HepG2 (cell line): ENCODE measurements around the gene ACADS. TPM values are rescaled to one million over a fixed set of nuclear protein-coding genes. Genes with fewer than 3 reads are reported as not detected.

Experiments
- ATAC-seq: fragments of 200-7000 bp; cut with Tn5 transposase; 3 replicates; pipeline ENCODE4 v1.9.1; 2020; ENCODE audit warnings: mild to moderate bottlenecking, moderate library complexity
- BruUV-seq: library from RNA; stranded (reverse); fragments of 400-500 nt; replicated peaks from 2 replicates; lab custom pipeline; 2021; lab: Mats Ljungman, UMichigan
- CTCF ChIA-PET: fragments of 300-600 bp; formaldehyde crosslinking; extraction: SDS; loops from one replicate; lab custom pipeline; 2021; ENCODE audit warnings: low total read pairs, inconsistent platforms, low intra/inter-chr PET ratio; lab: Yijun Ruan, JAX
- POLR2A ChIA-PET: fragments of 350-600 bp; sonication (Branson Sonifier 250); formaldehyde crosslinking; loops from one replicate; lab custom pipeline; 2020; ENCODE audit warnings: antibody characterized with exemption, inconsistent platforms; lab: Yijun Ruan, JAX
- DNase-seq: peaks from one replicate; pipeline ENCODE4 v3.0.0-alpha.2; 2015; ENCODE audit warnings: low spot score
- FAIRE-seq: peaks from 3 replicates; lab custom pipeline; 2011; peaks lifted over from hg19 to GRCh38; lab: Jason Lieb, UNC
- H2AFZ ChIP-seq: one replicate; pipeline ENCODE4 v1.6.1; 2011; ENCODE audit warnings: low read length, inconsistent platforms
- H3K27ac ChIP-seq: fragments of 300-600 bp; 3 replicates; pipeline ENCODE4 v1.8.0; 2011; ENCODE audit warnings: mixed run types, mild to moderate bottlenecking, mixed read lengths, low read length, inconsistent platforms; ENCODE audit not compliant: insufficient read depth; ENCODE audit errors: extremely low read length
- H3K27me3 ChIP-seq, 2 experiments: fragments of 200-600 bp in 1 of 2; 2 replicates in 1 of 2; 3 replicates in 1 of 2; pipeline versions ENCODE4 v1.6.0 to v1.8.0; 2011; ENCODE audit warnings: low read length in 2 of 2, mild to moderate bottlenecking in 2 of 2, moderate library complexity in 2 of 2, inconsistent platforms in 1 of 2; ENCODE audit not compliant: insufficient read depth in 2 of 2, control insufficient read depth in 1 of 2
- H3K36me3 ChIP-seq, 2 experiments: fragments of 200-600 bp in 1 of 2; replicated peaks in 1 of 2; 2 replicates in 1 of 2; 3 replicates in 1 of 2; pipeline versions ENCODE4 v1.5.1 to v1.8.0; 2011; ENCODE audit warnings: low read length in 2 of 2, inconsistent platforms in 1 of 2; ENCODE audit not compliant: insufficient read depth in 2 of 2, control insufficient read depth in 1 of 2
- H3K4me1 ChIP-seq: 2 replicates; pipeline ENCODE4 v1.5.1; 2012; ENCODE audit warnings: low read length, inconsistent platforms; ENCODE audit not compliant: insufficient read depth
- H3K4me2 ChIP-seq: 2 replicates; pipeline ENCODE4 v1.6.0; 2011; ENCODE audit warnings: low read depth, low read length, inconsistent platforms
- H3K4me3 ChIP-seq, 3 experiments: fragments of 200-600 bp in 1 of 3; sonication (generic), shearing (Covaris generic) in 1 of 3; replicated peaks in 1 of 3; 2 replicates each; pipeline ENCODE4 v1.5.1; 2011 to 2016; ENCODE audit warnings: low read length in 3 of 3, inconsistent platforms in 2 of 3, low read depth in 2 of 3, mild to moderate bottlenecking in 2 of 3, control low read depth in 1 of 3, mixed read lengths in 1 of 3; ENCODE audit not compliant: insufficient read depth in 1 of 3
- H3K79me2 ChIP-seq: one replicate; pipeline ENCODE4 v1.6.1; 2011; ENCODE audit warnings: low read length, inconsistent platforms; ENCODE audit not compliant: insufficient read depth
- H3K9ac ChIP-seq: 2 replicates; pipeline ENCODE4 v1.6.0; 2011; ENCODE audit warnings: mild to moderate bottlenecking, low read depth, low read length, inconsistent platforms; ENCODE audit not compliant: insufficient read depth
- H3K9me3 ChIP-seq: 2 replicates; pipeline ENCODE4 v1.5.1; 2012; ENCODE audit warnings: mild to moderate bottlenecking, low read length
- H4K20me1 ChIP-seq: 2 replicates; pipeline ENCODE4 v1.6.0; 2011; ENCODE audit warnings: inconsistent platforms, mild to moderate bottlenecking, low read length, moderate library complexity; ENCODE audit not compliant: insufficient read depth
- JDP2 ChIP-seq: sonication (generic); formaldehyde crosslinking; IDR thresholded peaks from 2 replicates; pipeline ENCODE4 v1.8.1; 2022; ENCODE audit warnings: missing genetic modification reagents, borderline replicate concordance
- NFKB2 ChIP-seq: sonication (generic); formaldehyde crosslinking; IDR thresholded peaks from 2 replicates; pipeline ENCODE4 v1.4.0; 2020; ENCODE audit warnings: missing genetic modification reagents, borderline replicate concordance
- PLRG1 ChIP-seq: fragments of 450-650 bp; conservative IDR thresholded peaks from 2 replicates; pipeline ENCODE4 v1.6.1; 2016
- RFX1 ChIP-seq: fragments of 450-650 bp; IDR thresholded peaks from 2 replicates; pipeline ENCODE4 v1.6.1; 2017
- SUZ12 ChIP-seq: fragments of 150-350 bp; IDR thresholded peaks from 2 replicates; pipeline ENCODE4 v1.6.1; 2014; ENCODE audit warnings: low read depth, low read length
- ZBED4 ChIP-seq: sonication (generic); formaldehyde crosslinking; IDR thresholded peaks from 2 replicates; pipeline ENCODE4 v1.4.0; 2020; ENCODE audit warnings: missing genetic modification reagents, borderline replicate concordance
- ZBTB1 ChIP-seq: sonication (generic); formaldehyde crosslinking; IDR thresholded peaks from 2 replicates; pipeline ENCODE4 v1.4.0; 2020; ENCODE audit warnings: missing genetic modification reagents, borderline replicate concordance
- ZFP36L2 ChIP-seq: sonication (generic); formaldehyde crosslinking; IDR thresholded peaks from 2 replicates; pipeline ENCODE4 v1.4.0; 2020; ENCODE audit warnings: missing genetic modification reagents
- ZNF780A ChIP-seq: sonication (generic); formaldehyde crosslinking; IDR thresholded peaks from 2 replicates; pipeline ENCODE4 v1.8.0; 2022; ENCODE audit warnings: mild to moderate bottlenecking, missing genetic modification reagents, moderate library complexity
- ZNF800 ChIP-seq: sonication (generic); formaldehyde crosslinking; IDR thresholded peaks from 2 replicates; pipeline ENCODE4 v1.4.0; 2020; ENCODE audit warnings: missing genetic modification reagents
- WGBS: methylation state at CpG from one replicate; pipeline ENCODE4 v1.1.6; 2017; ENCODE audit warnings: low lambda C conversion rate; 5-methylcytosine and 5-hydroxymethylcytosine counted together
- in situ Hi-C: cut with HindIII; loops from 2 replicates; pipeline ENCODE4 v1.10.0; 2017; ENCODE audit warnings: low pct_unique_long_range_greater_than_20kb; ENCODE audit not compliant: extremely low pct_ligation_motif_present
- intact Hi-C: fragments of 100-400 bp; cut with micrococcal nuclease; formaldehyde crosslinking; loops from one replicate; pipeline ENCODE4 v1.10.0; 2022; ENCODE audit not compliant: unreplicated experiment
- polyA plus RNA-seq, 8 experiments: library from polyadenylated mRNA; depleted of rRNA in 3 of 8; stranded (reverse) in 7 of 8; unstranded in 1 of 8; fragments of >200 nt; fragmentation: Illumina TruSeq in 4 of 8; extraction: Trizol in 4 of 8; gene quantifications; 2 replicates each; pipeline versions ENCODE4 v1.2.1 to v1.2.3, GENCODE V29; 2011 to 2016; ENCODE audit warnings: low read depth in 4 of 8, missing spikeins in 1 of 8, mixed read lengths in 1 of 8; ENCODE audit not compliant: insufficient read depth in 1 of 8
- total RNA-seq, 5 experiments: library from RNA; depleted of rRNA; stranded (reverse); fragments of >200 nt; fragmentation: Illumina TruSeq; extraction: Trizol; gene quantifications; 2 replicates each; pipeline ENCODE4 v1.2.3, GENCODE V29; 2016; ENCODE audit warnings: low read depth in 1 of 5
- TF ChIP-seq, protein P1 (sequence below): sonication (generic); formaldehyde crosslinking; IDR thresholded peaks from 2 replicates; pipeline ENCODE4 v1.8.1; 2022; ENCODE audit warnings: low read depth, mild to moderate bottlenecking, missing genetic modification reagents

Gene ACADS
- total and polyA plus RNA-seq, 2 of the 13 experiments (the other 11 are each of a cell fraction or from before 2014, with no cell fraction given): 17.4 to 27.7 TPM

DNA sequence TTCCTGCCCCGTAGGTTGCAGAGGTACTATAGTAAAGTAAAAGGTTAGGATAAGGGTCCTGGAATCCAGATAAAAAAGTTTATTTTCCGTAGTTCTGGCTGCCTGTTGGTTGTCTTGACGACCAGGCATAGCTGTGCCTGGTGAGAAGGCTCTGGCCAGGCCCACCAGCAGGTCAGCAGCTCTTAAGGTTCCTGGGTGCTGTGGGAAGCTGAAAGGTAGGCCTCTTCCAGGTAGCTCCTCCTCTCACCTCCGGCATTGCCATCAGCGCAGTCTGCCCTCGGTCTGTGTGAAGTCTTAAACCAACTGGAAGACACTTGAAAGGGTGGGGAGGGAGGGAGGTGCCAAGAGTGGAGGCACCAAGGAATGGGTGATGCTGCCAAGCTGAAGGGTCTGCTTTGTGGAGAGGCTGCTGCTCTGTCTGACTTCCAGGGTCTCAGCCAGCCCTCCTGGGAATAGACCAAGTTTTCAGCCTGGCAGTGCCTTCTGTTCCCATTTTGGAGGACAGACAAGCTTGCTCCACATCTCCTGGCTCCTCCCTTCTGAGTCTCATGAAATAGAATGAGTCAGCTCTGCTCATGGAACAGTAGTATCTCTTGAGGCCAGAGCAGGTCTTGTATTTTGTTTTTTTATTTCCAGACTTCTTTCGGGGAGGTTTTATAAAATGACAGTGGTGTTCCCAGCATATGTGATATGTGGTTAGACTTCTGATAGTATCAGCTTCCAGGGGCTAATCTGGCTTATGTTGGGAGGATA, 5.2 kb upstream of the ACADS start:
- in situ Hi-C loops (no loop called here), intact Hi-C loops (no loop called here)
- Histone ChIP-seq H3K27me3 (no peaks in the 10 kb centered on the region), H3K4me2 (no peak overlapping the region)
- BruUV-seq: no TSS peak
- TF ChIP-seq ZBED4 (CRISPR knock-in tag) (no peak), PLRG1 (no peak), ZNF800 (no peak), ZFP36L2 (no peak), NFKB2 (CRISPR knock-in tag) (no peak), ZBTB1 (no peak), JDP2 (CRISPR knock-in tag) (no peak), SUZ12 (no peak), ZNF780A (CRISPR knock-in tag) (no peak), RFX1 (no peak)
- TF ChIP-seq, protein P1, sequence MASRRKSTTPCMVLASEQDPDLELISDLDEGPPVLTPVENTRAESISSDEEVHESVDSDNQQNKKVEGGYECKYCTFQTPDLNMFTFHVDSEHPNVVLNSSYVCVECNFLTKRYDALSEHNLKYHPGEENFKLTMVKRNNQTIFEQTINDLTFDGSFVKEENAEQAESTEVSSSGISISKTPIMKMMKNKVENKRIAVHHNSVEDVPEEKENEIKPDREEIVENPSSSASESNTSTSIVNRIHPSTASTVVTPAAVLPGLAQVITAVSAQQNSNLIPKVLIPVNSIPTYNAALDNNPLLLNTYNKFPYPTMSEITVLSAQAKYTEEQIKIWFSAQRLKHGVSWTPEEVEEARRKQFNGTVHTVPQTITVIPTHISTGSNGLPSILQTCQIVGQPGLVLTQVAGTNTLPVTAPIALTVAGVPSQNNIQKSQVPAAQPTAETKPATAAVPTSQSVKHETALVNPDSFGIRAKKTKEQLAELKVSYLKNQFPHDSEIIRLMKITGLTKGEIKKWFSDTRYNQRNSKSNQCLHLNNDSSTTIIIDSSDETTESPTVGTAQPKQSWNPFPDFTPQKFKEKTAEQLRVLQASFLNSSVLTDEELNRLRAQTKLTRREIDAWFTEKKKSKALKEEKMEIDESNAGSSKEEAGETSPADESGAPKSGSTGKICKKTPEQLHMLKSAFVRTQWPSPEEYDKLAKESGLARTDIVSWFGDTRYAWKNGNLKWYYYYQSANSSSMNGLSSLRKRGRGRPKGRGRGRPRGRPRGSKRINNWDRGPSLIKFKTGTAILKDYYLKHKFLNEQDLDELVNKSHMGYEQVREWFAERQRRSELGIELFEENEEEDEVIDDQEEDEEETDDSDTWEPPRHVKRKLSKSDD (CRISPR knock-in tag): no peak
- TF ChIP-seq, all 625 proteins: peak for 0
- peaks cover 7 to 53% of the 10 kb centered on the region in 2 experiments for H3K36me3 ChIP-seq
- H2AFZ ChIP-seq: no peak overlapping the region
- H4K20me1 ChIP-seq: no peaks in the 10 kb centered on the region
- no peak overlapping the region for H3K9ac ChIP-seq
- H3K9me3 ChIP-seq: no peaks in the 10 kb centered on the region
- POLR2A ChIA-PET: no interaction called here
- DNase-seq (no peak), FAIRE-seq (no peak), ATAC-seq (no peak)
- CTCF ChIA-PET: no interaction called here
- WGBS: 98% methylated on average over 7 of the region's 7 CpGs
- H3K27ac ChIP-seq: no peak overlapping the region
- peaks cover 30% of the 10 kb centered on the region for H3K4me1 ChIP-seq
- no peaks in the 10 kb centered on the region for H3K79me2 ChIP-seq
- H3K4me3 ChIP-seq: no peak overlapping the region
